Spleen (tissue), 11 donors: ENCODE data around the gene LMF2. TPM values are rescaled to one million over a fixed set of nuclear protein-coding genes. Genes with fewer than 3 reads are reported as not detected.

ENCODE experiments used
- DNase-seq: peaks from one replicate; pipeline ENCODE4 v3.0.0-alpha.2; 2020
- H3K27ac ChIP-seq, 8 donors: fragments of 200-600 bp; sonication (generic) in 7 of 8; 1 replicate in 4 of 8; 2 replicates in 4 of 8; pipeline versions ENCODE4 v1.5.0 to v1.8.0; 2016 to 2021; ENCODE audit warnings: inconsistent platforms in 4 of 8, mild to moderate bottlenecking in 4 of 8, moderate library complexity in 1 of 8
- H3K27me3 ChIP-seq, 7 donors: fragments of 200-600 bp; sonication (generic) in 6 of 7; replicated peaks in 1 of 7; 1 replicate in 4 of 7; 2 replicates in 3 of 7; pipeline versions ENCODE4 v1.5.0 to v1.8.0; 2016 to 2021; ENCODE audit warnings: inconsistent platforms in 3 of 7, mild to moderate bottlenecking in 1 of 7
- H3K36me3 ChIP-seq, 6 donors: fragments of 200-600 bp; sonication (generic) in 5 of 6; 1 replicate in 4 of 6; 2 replicates in 2 of 6; pipeline versions ENCODE4 v1.5.0 to v1.8.0; 2016 to 2021; ENCODE audit warnings: inconsistent platforms in 2 of 6
- H3K4me1 ChIP-seq, 6 donors: fragments of 200-600 bp; sonication (generic) in 5 of 6; 1 replicate in 3 of 6; 2 replicates in 3 of 6; pipeline versions ENCODE4 v1.5.0 to v1.8.0; 2016 to 2021; ENCODE audit warnings: inconsistent platforms in 3 of 6
- H3K4me3 ChIP-seq, 8 donors: fragments of 200-600 bp; sonication (generic) in 7 of 8; 1 replicate in 4 of 8; 2 replicates in 4 of 8; pipeline versions ENCODE4 v1.5.0 to v1.8.0; 2016 to 2021; ENCODE audit warnings: inconsistent platforms in 4 of 8, mild to moderate bottlenecking in 4 of 8, moderate library complexity in 2 of 8
- H3K9me3 ChIP-seq, 8 donors: fragments of 200-600 bp; sonication (generic) in 7 of 8; 1 replicate in 4 of 8; 2 replicates in 4 of 8; pipeline versions ENCODE4 v1.5.0 to v1.8.0; 2016 to 2021; ENCODE audit warnings: inconsistent platforms in 4 of 8
- POLR2A ChIP-seq, 3 donors: fragments of 450-650 bp; IDR thresholded peaks; one replicate each; pipeline ENCODE4 v1.5.1; 2017; ENCODE audit warnings: antibody characterized with exemption in 3 of 3, mild to moderate bottlenecking in 1 of 3
- POLR2AphosphoS5 ChIP-seq, 3 donors: sonication (generic); formaldehyde crosslinking; IDR thresholded peaks; one replicate each; pipeline ENCODE4 v1.5.1; 2017; ENCODE audit warnings: antibody characterized with exemption in 3 of 3
- WGBS, 5 donors: extraction: QIAGEN DNeasy Blood & Tissue Kit in 3 of 5; methylation state at CpG; one replicate each; pipeline versions ENCODE4 v1.1.5 to v1.1.7; 2013 to 2018; 5-methylcytosine and 5-hydroxymethylcytosine counted together
- intact Hi-C: fragments of 100-400 bp; cut with DNase I; formaldehyde crosslinking; loops from one replicate; pipeline ENCODE4 v1.15.0; 2023; ENCODE audit warnings: low total_unique reads
- polyA plus RNA-seq, 3 donors: library from polyadenylated mRNA; stranded (reverse); fragments of 200-250 nt; gene quantifications; one replicate each; pipeline ENCODE4 v1.2.1, GENCODE V29; 2013
- total RNA-seq, 7 donors: library from RNA; depleted of rRNA in 3 of 7; stranded (reverse); fragments of >200 nt in 3 of 7; fragmentation: NEBNext Ultra II Directional in 4 of 7; extraction: Animal tissue kit (Norgen Biotek cat#: 25700) in 4 of 7; gene quantifications; one replicate each; pipeline versions ENCODE4 v1.1.0 to v1.2.1, GENCODE V29; 2016 to 2021
- TF ChIP-seq, protein P1 (sequence below), 11 experiments: fragments of 200-600 bp in 7 of 11; fragments of 450-650 bp in 4 of 11; sonication (generic) in 4 of 11; IDR thresholded peaks in 8 of 11; conservative IDR thresholded peaks in 3 of 11; 1 replicate in 7 of 11; 2 replicates in 4 of 11; pipeline versions ENCODE4 v1.4.0 to v1.8.0; 2016 to 2021; ENCODE audit warnings: antibody characterized with exemption in 11 of 11, inconsistent platforms in 4 of 11, mild to moderate bottlenecking in 1 of 11
- donor health status: healthy with polysubstance abuse.
- donor health status: DM: no; HTN: no; CAD: no; lungs with moderate emphysema.
- donor health status: DM: no; HTN: no; CAD: no.
- donor health status: Bipolar disorder and iron deficiency.
- donor health status: healthy.
- donor health status: DM: no; HTN: no; CAD: no.
- donor health status: DM: yes; HTN: yes; CAD: no.

The LMF2 gene
- total and polyA plus RNA-seq, 10 donors: 36.6 to 81.1 (median 70.0) TPM

DNA sequence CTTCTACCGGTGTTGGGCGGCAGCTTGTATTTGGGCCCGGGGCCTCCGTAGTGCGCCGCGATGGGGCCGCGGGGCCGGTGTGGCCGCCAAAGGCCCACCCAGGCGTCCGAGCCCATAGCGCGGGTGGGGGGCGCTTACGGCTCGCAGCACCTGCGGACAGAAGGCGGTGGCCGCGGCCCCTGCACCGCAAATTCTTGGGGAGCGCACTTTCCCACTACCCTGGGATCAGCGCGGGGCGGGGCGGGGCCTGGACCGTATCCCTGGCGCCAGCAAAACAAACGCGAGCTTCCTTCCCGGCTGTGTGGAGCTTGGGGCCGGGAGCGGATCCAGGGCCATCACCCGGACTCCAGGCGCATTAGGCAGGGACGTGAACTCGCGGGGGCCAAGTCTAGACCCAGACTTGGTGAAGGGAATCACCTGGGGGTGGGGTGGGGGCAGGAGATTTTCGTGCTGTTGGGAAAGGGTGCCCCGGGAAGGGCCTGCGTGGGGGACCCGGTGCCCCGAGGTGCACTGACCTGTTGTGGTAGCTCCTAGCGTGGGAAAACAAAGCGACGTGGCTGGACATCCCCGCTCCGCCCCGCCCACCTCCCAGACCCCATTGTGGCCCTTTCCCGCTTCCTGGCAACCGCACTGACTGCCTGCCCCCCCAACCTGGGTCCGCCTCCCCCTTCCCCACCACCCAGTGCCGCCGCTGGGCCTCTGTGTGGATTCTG is 24.6 kb upstream of the LMF2 start:
- H3K4me1 ChIP-seq: peaks cover 13 to 99% (median 70%) of the 10 kb centered on the region in 6 donors
- intact Hi-C loops: no loop called here
- H3K27me3 ChIP-seq: no peaks in the 10 kb centered on the region
- 3 to 4% (median 4%) methylated on average over 46 to 56 of the region's 56 CpGs for WGBS, 5 donors
- peaks cover 0 to 18% (median 0%) of the 10 kb centered on the region in 6 donors for H3K36me3 ChIP-seq
- no peaks in the 10 kb centered on the region for H3K9me3 ChIP-seq
- peak overlapping the region; percentile 50 to 97 (median 64) for H3K4me3 ChIP-seq
- DNase-seq: peak; percentile 92
- TF ChIP-seq POLR2AphosphoS5 (IDR thresholded peaks at IDR 0.05) (peak; percentile 55 to 72 (median 63)), POLR2A (IDR thresholded peaks at IDR 0.05) (peak in 1 of 3 donors; percentile 1)
- TF ChIP-seq, protein P1, sequence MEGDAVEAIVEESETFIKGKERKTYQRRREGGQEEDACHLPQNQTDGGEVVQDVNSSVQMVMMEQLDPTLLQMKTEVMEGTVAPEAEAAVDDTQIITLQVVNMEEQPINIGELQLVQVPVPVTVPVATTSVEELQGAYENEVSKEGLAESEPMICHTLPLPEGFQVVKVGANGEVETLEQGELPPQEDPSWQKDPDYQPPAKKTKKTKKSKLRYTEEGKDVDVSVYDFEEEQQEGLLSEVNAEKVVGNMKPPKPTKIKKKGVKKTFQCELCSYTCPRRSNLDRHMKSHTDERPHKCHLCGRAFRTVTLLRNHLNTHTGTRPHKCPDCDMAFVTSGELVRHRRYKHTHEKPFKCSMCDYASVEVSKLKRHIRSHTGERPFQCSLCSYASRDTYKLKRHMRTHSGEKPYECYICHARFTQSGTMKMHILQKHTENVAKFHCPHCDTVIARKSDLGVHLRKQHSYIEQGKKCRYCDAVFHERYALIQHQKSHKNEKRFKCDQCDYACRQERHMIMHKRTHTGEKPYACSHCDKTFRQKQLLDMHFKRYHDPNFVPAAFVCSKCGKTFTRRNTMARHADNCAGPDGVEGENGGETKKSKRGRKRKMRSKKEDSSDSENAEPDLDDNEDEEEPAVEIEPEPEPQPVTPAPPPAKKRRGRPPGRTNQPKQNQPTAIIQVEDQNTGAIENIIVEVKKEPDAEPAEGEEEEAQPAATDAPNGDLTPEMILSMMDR (IDR thresholded peaks at IDR 0.05 in 8 of 11, conservative IDR thresholded peaks at IDR 0.05 in 3 of 11): no peak
- peak overlapping the region; percentile 97 to 100 (median 99) for H3K27ac ChIP-seq

DNA sequence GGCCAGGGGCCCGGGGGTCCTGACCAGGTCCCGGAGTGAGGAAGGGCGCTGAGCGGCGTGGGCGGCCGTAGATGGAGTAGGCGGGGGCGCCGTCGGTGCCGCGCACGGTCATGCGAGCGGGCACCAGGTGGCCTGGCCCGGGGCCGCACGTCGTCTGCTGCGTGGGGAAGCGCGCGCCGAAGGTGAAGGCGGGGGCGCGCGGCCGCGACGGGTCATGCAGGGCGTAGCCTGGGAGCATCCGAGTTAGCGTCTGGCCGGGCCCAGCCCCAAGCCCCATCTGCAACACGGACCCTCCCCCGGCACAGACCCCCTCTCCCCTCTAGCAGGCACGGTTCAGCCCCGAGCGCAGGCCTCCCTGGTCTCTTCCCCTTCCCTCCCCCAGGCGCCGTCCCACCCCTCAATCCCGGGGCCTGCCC is 24.1 kb upstream of the LMF2 start:
- intact Hi-C loops: no loop called here
- Histone ChIP-seq H3K27ac (peak overlapping the region; percentile 97 to 100 (median 99)), H3K4me3 (peak overlapping the region; percentile 50 to 97 (median 64)), H3K4me1 (peaks cover 19 to 99% (median 75%) of the 10 kb centered on the region in 6 donors), H3K9me3 (no peaks in the 10 kb centered on the region), H3K27me3 (no peaks in the 10 kb centered on the region), H3K36me3 (peaks cover 0 to 18% (median 0%) of the 10 kb centered on the region in 6 donors)
- TF ChIP-seq, protein P1 (IDR thresholded peaks at IDR 0.05 in 8 of 11, conservative IDR thresholded peaks at IDR 0.05 in 3 of 11): peak in 1 of 11 experiments; percentile 34
- TF ChIP-seq POLR2A (IDR thresholded peaks at IDR 0.05) (peak; percentile 53 to 66 (median 65)), POLR2AphosphoS5 (IDR thresholded peaks at IDR 0.05) (peak; percentile 84 to 87 (median 85))
- WGBS, 5 donors: 0 to 3% (median 1%) methylated on average over 14 to 44 of the region's 44 CpGs
- DNase-seq: peak; percentile 96

DNA sequence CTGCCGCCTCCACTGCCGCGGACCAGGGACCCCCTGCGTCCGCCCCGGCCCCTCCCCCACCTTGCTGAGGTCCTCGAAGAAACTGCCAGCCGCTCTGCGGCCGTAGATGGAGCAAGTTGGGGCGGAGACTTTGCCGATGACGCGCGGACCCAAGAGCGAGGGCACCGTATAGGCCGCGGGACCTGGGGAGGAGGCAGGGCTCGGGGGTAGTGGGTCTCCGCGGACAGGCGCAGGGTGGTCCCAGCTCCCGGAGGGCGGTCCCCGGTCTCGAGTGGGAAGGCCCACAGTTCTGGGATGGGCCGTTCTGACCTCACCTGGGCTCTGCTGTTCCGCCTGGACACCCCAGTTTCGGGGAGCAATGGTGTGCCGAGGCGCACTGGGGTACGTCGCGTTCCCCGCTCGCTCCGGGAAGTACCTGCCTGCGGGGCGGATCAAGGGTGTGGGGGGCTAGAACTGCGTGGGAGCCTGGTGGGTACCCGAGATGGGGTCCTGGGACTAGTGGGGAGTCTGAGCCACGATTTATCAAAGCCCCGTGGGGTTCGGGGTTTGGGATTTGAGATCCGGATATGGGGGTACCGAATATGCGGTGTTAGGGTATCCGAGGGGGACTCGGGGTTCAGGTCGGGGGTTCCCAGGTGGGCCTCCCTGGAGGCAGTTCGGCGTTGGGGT is 23.5 kb upstream of the LMF2 start:
- DNase-seq: peak; percentile 98
- intact Hi-C loops: no loop called here
- Histone ChIP-seq H3K36me3 (peaks cover 0 to 18% (median 0%) of the 10 kb centered on the region in 6 donors), H3K27ac (peak overlapping the region; percentile 97 to 100 (median 99)), H3K4me3 (peak overlapping the region; percentile 50 to 97 (median 64)), H3K27me3 (no peaks in the 10 kb centered on the region), H3K4me1 (peaks cover 20 to 99% (median 79%) of the 10 kb centered on the region in 6 donors), H3K9me3 (no peaks in the 10 kb centered on the region)
- WGBS, 5 donors: 2 to 5% (median 3%) methylated on average over 42 to 53 of the region's 53 CpGs
- TF ChIP-seq POLR2AphosphoS5 (IDR thresholded peaks at IDR 0.05) (peak; percentile 93 to 96 (median 95)), POLR2A (IDR thresholded peaks at IDR 0.05) (peak; percentile 78 to 88 (median 81))
- TF ChIP-seq, protein P1 (IDR thresholded peaks at IDR 0.05 in 8 of 11, conservative IDR thresholded peaks at IDR 0.05 in 3 of 11): peak in 1 of 11 experiments; percentile 17

DNA sequence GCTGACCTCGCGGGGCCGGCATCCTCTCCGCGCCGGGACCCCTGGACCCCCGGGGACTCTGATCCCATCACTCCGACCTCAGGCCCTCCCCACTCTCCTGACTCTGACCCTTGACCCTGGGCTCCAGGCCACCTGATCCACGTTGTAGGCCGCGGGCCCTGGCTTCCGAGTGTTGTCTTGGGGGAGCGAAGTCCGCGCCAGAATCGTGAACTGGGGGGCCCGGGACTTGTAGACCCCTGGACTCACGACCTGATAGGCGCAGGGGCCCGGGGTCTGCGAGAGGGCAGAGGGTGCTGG is 23.0 kb upstream of the LMF2 start:
- TF ChIP-seq, protein P1 (IDR thresholded peaks at IDR 0.05 in 8 of 11, conservative IDR thresholded peaks at IDR 0.05 in 3 of 11): no peak
- no peak for TF ChIP-seq POLR2A (IDR thresholded peaks at IDR 0.05)
- TF ChIP-seq POLR2AphosphoS5 (IDR thresholded peaks at IDR 0.05): no peak
- no peaks in the 10 kb centered on the region for H3K27me3 ChIP-seq
- H3K4me1 ChIP-seq: peaks cover 20 to 98% (median 77%) of the 10 kb centered on the region in 6 donors
- 1 to 2% (median 1%) methylated on average over 14 to 21 of the region's 21 CpGs for WGBS, 5 donors
- intact Hi-C loops: no loop called here
- DNase-seq: no peak
- H3K4me3 ChIP-seq: peak overlapping the region; percentile 50 to 97 (median 64)
- H3K9me3 ChIP-seq: no peaks in the 10 kb centered on the region
- peak overlapping the region; percentile 97 to 100 (median 99) for H3K27ac ChIP-seq
- peaks cover 0 to 18% (median 0%) of the 10 kb centered on the region in 6 donors for H3K36me3 ChIP-seq
